Thymus (tissue), 11 donors: ENCODE measurements around the gene LIG1. TPM values are rescaled to one million over a fixed set of nuclear protein-coding genes. Genes with fewer than 3 reads are reported as not detected.
"Not testable (repeated sequence)": the region's sequence is repeated elsewhere in the genome, so short reads cannot be mapped to it uniquely, and the experiment has no call there.

Source experiments
- DNase-seq, 9 donors: peaks; one replicate each; pipeline ENCODE4 v3.0.0-alpha.2; 2013; ENCODE audit warnings: low spot score in 9 of 9, low read depth in 6 of 9, missing footprints in 1 of 9
- H3K27ac ChIP-seq, 2 donors: one replicate each; pipeline ENCODE4 v1.5.1; 2013; ENCODE audit warnings: control low read depth in 1 of 2, low read depth in 1 of 2, low read length in 1 of 2, mild to moderate bottlenecking in 1 of 2, moderate library complexity in 1 of 2
- H3K27me3 ChIP-seq, 2 donors: one replicate each; pipeline ENCODE4 v1.5.1; 2013; ENCODE audit warnings: low read length in 1 of 2; ENCODE audit not compliant: control insufficient read depth in 2 of 2, insufficient read depth in 1 of 2
- H3K36me3 ChIP-seq, 2 donors: one replicate each; pipeline ENCODE4 v1.5.1; 2013; ENCODE audit warnings: low read length in 1 of 2, mild to moderate bottlenecking in 1 of 2, moderate library complexity in 1 of 2; ENCODE audit not compliant: control insufficient read depth in 2 of 2, insufficient read depth in 2 of 2
- H3K4me1 ChIP-seq, 2 donors: one replicate each; pipeline ENCODE4 v1.5.1; 2013; ENCODE audit warnings: low read length in 2 of 2; ENCODE audit not compliant: control insufficient read depth in 2 of 2, insufficient read depth in 2 of 2
- H3K4me3 ChIP-seq, 2 donors: one replicate each; pipeline ENCODE4 v1.5.1; 2013; ENCODE audit warnings: low read length in 2 of 2, control low read depth in 1 of 2, mild to moderate bottlenecking in 1 of 2
- H3K9me3 ChIP-seq, 2 donors: one replicate each; pipeline ENCODE4 v1.5.1; 2013; ENCODE audit warnings: low read length in 1 of 2, mild to moderate bottlenecking in 1 of 2; ENCODE audit not compliant: control insufficient read depth in 2 of 2, insufficient read depth in 1 of 2
- WGBS: extraction: QIAGEN DNeasy Blood & Tissue Kit; methylation state at CpG from one replicate; pipeline ENCODE4 v1.1.7; 2013; 5-methylcytosine and 5-hydroxymethylcytosine counted together
- polyA plus RNA-seq: library from polyadenylated mRNA; stranded (reverse); fragments of 200-250 nt; gene quantifications from one replicate; pipeline ENCODE4 v1.2.3, GENCODE V29; 2013
- total RNA-seq: library from RNA; stranded (reverse); fragments of 120-200 nt; gene quantifications from one replicate; pipeline ENCODE4 v1.2.4, GENCODE V29; 2013
- donor health status: healthy.

Gene LIG1
- total and polyA plus RNA-seq, 2 donors = 58.9 to 76.6 TPM

DNA sequence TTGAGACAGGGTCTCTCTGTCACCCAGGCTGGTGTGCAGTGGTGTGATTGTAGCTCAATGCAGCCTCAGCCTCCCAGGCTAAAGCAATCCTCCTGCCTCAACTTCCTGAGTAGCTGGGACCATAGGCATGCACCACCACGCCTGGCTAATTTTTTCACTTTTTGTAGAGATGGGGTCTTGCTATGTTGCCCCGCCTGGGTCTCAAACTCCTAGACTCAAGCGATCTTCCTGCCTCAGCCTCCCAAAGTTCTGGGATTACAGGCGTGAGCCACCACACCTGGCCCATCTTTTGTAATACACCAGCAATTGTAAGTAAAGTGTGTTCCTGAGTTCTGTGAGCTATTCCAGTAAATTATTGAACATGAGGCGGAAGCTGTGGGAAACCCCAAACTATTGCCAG lies 66.2 kb downstream of the LIG1 start:
- WGBS = 98% methylated on average over 5 of the region's 5 CpGs
- DNase-seq = no peak
- H3K4me1 ChIP-seq = peaks cover 0 to 4% of the 10 kb centered on the region in 2 donors
- H3K36me3 ChIP-seq = no peaks in the 10 kb centered on the region
- H3K9me3 ChIP-seq = peaks cover 0 to 3% of the 10 kb centered on the region in 2 donors
- H3K4me3 ChIP-seq = no peak overlapping the region
- H3K27ac ChIP-seq = no peak overlapping the region
- no peaks in the 10 kb centered on the region for H3K27me3 ChIP-seq

DNA sequence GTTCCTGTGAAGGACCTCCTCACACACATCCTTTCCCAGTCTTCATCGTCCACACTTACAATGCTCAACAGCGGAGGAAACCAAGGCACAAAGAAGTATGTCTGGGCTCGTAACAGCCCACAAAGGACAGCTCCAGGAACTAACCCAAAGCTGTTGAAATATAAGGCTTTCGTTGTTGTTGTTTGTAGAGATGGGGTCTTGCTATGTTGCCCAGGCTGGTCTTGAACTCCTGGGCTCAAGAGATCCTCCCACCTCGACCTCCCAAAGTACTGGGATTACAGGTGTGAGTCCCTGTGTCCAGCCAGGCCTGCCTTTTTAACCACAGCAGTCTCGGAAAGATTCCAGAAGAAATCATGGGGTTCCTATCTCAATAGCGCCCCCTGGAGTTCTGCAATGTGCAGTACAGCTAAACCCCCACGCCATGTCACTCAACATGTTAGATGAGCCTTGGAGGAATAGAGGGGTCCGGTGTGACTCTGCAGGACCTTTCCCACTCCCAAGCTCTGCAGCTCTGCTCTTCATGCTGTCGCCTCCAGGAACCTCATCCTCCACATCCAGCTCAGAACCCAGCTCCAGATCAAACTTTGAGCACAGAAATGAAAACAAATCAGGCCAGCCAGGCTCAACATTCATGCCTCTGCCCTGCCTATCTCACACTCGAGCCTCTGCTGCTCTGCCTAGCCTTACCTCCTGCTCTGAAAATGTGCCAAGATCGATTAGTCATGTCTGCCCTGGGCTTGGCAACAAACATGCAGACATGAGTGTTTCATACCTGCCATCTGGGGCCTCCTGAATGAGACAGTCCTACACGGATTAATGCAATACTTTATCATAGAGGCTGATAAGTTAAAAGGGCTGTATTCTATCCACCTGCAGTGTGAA lies 67.0 kb downstream of the LIG1 start:
- peak in 4 of 9 donors; percentile 17 to 42 (median 30) for DNase-seq
- WGBS = 67% methylated on average over 13 of the region's 13 CpGs
- H3K36me3 ChIP-seq = no peaks in the 10 kb centered on the region

DNA sequence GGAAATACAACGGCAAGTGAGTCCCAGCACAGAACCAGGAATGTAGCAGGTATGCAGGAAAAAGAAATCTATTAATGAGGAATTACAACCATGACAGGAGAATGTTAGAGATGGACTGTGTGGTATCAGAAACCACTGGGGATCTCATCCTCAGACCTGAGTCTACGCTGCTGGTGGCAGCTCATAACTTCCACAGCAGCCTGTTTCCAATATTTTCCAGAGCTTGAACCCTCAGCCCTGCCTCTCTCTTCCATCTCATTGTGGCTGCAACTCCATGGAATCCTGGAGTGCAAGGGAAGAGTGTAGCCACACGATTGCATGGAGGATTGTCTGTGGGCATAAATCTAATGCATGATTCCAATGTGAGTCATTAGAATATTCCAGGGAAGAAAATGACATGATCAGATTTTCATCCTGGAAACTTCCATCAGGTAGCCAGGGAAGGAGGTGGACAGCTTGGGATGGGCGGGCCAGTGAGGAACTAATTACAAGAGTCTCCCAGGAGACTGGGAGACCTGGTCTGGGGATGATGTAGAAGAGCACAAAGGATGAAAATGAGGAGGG lies 74.5 kb downstream of the LIG1 start:
- Histone ChIP-seq H3K9me3 (no peaks in the 10 kb centered on the region), H3K4me1 (no peaks in the 10 kb centered on the region), H3K27me3 (no peaks in the 10 kb centered on the region), H3K4me3 (no peak overlapping the region), H3K27ac (no peak overlapping the region), H3K36me3 (no peaks in the 10 kb centered on the region)
- DNase-seq = no peak
- WGBS = 85% methylated on average over 4 of the region's 4 CpGs

More for the DNA sequence above, 67.0 kb downstream of the LIG1 start:
- H3K4me3 ChIP-seq = no peak overlapping the region
- H3K4me1 ChIP-seq = peaks cover 0 to 4% of the 10 kb centered on the region in 2 donors
- no peak overlapping the region for H3K27ac ChIP-seq
- H3K9me3 ChIP-seq = peaks cover 0 to 1% of the 10 kb centered on the region in 2 donors
- no peaks in the 10 kb centered on the region for H3K27me3 ChIP-seq

DNA sequence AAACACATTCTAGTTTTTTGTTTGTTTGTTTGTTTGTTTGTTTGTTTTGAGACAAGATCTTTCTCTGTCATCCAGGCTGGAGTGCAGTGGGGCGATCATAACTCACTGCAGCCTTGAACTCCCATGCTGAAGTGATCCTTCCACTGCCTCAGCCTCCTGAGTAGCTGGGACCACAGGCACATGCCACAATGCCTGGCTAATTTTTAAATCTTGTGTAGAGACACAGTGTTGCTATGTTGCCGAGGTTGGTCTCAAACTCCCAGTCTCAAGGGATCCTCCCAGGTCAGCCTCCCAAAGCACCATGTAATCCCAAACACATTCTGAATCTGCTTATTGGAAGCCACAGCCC lies 75.3 kb downstream of the LIG1 start:
- no peaks in the 10 kb centered on the region for H3K36me3 ChIP-seq
- H3K4me1 ChIP-seq = no peaks in the 10 kb centered on the region
- no peak for DNase-seq
- H3K27ac ChIP-seq = no peak overlapping the region
- H3K27me3 ChIP-seq = no peaks in the 10 kb centered on the region
- no peak overlapping the region for H3K4me3 ChIP-seq
- 94% methylated on average over 2 of the region's 2 CpGs for WGBS
- H3K9me3 ChIP-seq = no peaks in the 10 kb centered on the region

DNA sequence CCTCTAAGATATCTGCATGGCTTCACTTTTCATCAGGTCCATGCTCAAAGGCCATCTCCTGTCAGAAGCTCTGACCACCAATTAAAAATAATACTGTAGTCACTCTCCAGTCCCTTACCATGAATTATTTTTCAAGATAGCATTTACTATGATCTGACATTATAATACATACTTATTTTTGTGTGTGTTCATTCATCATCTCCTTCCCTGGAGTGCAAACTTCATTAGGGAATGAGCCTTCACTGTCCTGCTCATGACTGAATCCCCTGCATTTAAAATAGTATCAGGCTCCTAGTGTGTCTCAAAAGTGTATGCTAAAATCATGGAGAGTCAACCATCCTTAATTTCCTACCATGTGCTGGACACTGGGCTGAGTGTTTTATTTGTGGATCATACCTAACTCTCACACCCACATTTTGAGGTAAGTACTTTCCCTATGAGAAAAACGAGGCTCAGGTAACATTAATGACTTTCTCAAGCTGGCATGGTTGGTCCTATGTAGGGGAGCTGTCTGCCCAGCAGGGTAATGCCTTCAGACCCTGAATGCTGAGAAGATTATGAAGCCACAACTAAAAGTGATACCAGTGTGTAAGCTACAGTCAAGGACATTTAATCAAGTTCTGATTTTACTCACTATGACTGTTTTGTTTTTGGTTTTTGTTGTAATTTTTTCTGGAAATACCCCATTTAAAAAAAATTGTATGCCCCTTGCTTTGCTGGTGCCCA lies 75.9 kb downstream of the LIG1 start:
- 24% methylated on average over 1 of the region's 1 CpG for WGBS
- Histone ChIP-seq H3K9me3 (no peaks in the 10 kb centered on the region), H3K27ac (no peak overlapping the region), H3K27me3 (no peaks in the 10 kb centered on the region), H3K36me3 (no peaks in the 10 kb centered on the region), H3K4me3 (no peak overlapping the region), H3K4me1 (no peaks in the 10 kb centered on the region)
- no peak for DNase-seq

DNA sequence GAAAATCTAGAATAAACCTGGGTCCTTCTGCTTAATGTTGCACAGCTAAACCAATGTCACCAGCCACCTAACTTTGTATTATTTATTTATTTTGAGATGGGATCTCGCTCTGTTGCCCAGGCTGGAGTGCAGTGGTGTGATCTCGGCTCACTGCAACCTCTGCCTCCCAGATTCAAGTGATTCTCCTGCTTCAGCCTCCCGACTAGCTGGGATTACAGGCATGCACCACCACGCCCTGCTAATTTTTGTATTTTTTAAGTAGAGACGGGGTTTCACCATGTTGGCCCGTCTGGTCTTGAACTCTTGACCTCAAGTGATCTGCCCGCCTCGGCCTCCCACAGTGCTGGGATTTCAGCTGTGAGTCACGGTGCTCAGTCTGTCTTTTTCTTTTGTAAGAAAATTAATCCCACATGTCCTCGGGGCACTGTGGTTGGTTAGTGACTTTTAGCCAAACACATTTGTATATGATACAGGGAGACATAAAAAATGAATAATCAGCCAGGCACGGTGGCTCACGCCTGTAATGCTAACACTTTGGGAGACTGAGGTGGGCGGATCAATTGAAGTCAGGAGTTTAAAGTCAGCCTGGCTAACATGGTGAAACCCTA lies 78.9 kb downstream of the LIG1 start:
- WGBS = 94% methylated on average over 13 of the region's 13 CpGs
- H3K4me1 ChIP-seq, H3K36me3 ChIP-seq, DNase-seq, H3K4me3 ChIP-seq, H3K27ac ChIP-seq, H3K27me3 ChIP-seq, H3K9me3 ChIP-seq: not testable (repeated sequence)

DNA sequence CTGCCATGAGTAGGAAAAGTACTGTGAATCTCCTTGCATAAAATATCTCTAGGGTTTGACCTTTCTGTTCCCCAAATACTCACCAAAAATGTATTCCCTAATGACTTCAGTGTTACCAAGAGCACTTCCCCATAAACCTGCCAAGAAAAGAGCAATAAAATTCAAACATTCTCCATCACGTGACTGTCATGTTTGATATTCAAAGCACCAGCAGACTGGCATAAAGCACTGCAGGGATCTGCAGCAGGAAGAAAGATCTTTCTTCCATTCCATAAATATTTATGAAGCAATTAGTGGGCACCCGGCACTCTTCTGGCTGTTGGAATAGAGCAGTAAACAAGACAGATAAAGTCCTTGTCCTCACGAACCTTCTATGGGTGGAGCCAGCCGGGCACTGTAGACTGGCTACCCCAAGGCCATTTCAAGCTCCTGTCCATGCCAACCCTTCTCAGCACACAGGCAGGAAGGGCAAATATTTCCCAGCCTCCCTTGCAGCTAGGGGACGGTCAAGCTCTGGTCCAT lies 79.8 kb downstream of the LIG1 start:
- H3K4me3 ChIP-seq = no peak overlapping the region
- 80% methylated on average over 5 of the region's 5 CpGs for WGBS

DNA sequence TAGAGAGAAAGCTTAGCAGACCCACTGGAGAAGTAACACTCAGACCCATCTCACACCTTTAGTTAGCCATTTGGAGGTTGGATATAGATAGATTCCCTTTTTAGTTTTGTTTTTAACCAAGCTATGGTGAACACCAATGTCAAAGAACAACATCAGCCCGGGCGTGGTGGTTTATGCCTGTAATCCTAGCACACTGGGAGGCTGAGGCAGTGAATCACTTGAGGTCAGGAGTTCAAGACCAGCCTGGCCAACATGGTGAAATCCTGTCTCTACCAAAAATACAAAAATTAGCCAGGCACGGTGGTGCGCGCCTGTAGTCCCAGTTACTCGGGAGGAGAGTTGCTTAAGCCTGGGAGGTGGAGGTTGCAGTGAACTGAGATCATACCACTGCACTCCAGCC lies 81.2 kb downstream of the LIG1 start:
- H3K4me3 ChIP-seq, H3K4me1 ChIP-seq, H3K27me3 ChIP-seq, H3K27ac ChIP-seq, H3K9me3 ChIP-seq, H3K36me3 ChIP-seq, DNase-seq: not testable (repeated sequence)
- 98% methylated on average over 6 of the region's 6 CpGs for WGBS

More for the DNA sequence above, 79.8 kb downstream of the LIG1 start:
- DNase-seq = no peak
- Histone ChIP-seq H3K4me1 (no peaks in the 10 kb centered on the region), H3K27me3 (no peaks in the 10 kb centered on the region), H3K27ac (no peak overlapping the region), H3K9me3 (no peaks in the 10 kb centered on the region), H3K36me3 (no peaks in the 10 kb centered on the region)
